IPS DF 19.7 (cell line): ENCODE results near the gene MAGI1.

Experiments used
- DNase-seq: peaks from one replicate; pipeline ENCODE4 v3.0.0-alpha.2; 2013; ENCODE audit warnings: low read depth, low spot score

The MAGI1 gene

DNA sequence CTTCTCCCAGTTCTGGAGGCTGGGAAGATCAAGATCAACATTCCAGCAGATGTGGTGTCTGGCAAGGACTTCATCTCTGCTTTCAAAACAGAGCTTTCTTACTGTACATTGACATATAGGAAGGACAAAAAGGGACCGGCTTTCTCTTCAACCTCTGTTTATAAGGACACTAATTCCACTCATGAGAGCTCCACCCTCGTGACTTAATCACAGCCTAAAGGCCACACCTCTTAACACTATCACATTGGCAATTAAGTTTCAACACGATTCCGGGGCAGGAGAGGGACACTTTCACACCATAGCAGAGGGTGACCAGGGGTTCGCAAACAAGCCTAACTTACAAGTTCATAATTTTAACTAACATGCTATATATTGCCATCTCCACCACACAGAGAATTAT lies 231.5 kb downstream of the MAGI1 start:
- DNase-seq = no peak

- no peak for DNase-seq
These were observed 232.1 kb downstream of the MAGI1 start for GRCh38 chr3:65806600-65806999.

DNA sequence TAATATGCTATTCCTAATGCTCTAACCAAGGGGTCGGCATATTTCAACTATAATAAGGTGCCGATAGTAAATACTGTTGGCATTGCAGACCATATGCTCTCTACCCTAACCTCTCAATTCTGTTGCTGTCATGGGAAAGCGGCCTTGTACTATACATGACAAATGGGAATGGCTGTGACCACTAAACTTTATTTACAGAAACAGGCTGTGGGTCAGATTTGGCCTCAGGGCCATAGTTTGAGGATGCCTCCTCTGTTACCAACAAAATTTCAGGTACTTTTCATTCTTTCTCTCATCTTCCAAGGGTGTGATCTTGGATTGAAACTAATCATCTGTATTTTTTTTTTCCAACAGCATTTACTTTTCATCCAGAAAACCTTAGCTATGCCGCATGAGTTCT lies 242.0 kb downstream of the MAGI1 start:
- no peak for DNase-seq

- DNase-seq = no peak
These were observed 243.6 kb downstream of the MAGI1 start for GRCh38 chr3:65795166-65795565.

DNA sequence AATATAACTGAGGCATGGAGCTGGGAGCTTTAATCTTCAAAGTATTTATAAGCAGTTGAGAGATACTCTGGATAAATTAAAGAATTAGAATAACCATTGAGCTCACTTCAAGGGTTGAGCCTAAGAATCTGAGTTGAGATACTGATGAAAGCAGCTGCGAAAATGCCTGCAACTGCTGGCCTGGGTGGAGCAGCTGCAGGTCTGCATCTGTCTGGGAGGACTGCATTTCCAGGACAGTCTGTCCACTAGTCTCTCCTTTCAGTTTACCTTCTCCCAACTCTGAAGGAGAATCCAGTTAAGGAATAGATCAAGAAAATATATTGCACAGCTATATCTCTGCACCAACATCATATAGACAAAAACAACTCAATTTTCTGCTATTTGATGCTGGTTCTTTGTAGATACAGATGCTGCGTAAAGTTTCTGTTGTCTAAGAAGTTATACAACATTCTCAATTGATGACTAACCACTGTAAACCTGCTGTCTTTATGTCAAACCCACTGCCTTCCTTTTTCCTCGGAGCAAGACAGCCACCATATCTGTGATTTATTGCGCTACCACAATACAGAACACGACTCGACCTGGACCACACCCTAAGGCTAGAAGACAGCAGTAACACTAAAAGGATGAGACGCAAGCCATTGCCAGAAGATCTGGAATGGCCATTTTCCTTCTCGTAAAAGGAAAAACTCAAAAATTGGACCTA lies 245.1 kb downstream of the MAGI1 start:
- DNase-seq = no peak

DNA sequence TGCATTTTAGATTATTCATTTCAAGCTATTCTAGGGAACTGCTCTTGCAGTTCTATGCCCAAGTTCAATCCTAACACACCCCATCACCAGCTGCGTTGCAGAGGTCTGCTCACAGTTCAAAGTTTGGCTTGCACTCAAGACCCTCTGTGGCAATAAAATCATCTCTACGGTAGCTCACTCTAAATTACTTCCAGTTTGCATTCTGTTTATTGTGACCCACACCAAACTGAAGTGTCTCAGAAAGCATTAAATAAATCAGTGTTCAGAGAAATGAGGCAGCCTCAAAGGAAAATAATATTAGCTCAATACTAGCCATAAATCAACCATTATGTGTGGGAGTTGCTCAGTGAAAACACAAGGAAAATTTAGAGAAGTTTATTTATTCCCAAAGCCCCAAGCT lies 250.3 kb downstream of the MAGI1 start:
- no peak for DNase-seq

DNA sequence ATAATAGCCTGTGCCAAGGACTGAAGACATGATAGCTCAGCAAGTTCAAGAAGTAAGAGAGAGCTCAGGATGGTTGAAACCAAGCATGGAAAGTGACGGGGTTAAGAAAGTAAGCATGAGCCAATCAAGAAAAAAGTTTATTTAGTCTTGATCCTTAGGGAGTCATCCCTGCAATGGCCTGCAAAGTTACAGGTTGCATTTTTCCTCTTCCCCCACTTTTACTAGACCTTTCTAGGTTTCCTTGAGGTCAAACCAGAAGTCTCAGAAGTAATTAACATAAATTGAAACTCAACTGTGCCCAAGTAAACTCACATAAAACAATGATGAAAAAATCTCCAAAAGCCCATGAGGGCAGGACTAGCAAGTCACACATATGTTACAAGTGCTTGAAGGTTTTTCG lies 250.9 kb downstream of the MAGI1 start:
- no peak for DNase-seq

GRCh38 chr3:65787340-65787739 lies 251.4 kb downstream of the MAGI1 start:
- DNase-seq = no peak

DNA sequence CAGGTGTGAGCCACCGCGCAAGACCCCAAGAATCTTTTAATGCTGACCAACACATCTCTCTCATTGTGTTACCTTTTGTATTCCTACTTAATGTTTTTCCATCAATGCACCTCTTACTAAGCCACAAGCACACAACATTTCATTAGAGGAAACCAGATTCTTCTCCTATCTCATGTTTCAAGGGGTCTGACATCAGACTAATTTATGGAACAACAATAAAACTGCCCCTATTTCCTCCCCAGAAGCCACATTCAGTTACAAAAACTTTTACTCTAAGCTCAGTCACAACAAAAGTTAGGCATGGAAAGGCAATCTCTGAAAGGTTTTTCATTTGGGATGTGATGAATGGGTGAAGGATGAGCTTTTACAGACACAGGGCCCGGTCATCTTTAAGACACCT lies 251.8 kb downstream of the MAGI1 start:
- DNase-seq = no peak

GRCh38 chr3:65785065-65785645 lies 253.6 kb downstream of the MAGI1 start:
- peak; percentile 30 for DNase-seq

- DNase-seq = no peak
These were observed 255.6 kb downstream of the MAGI1 start for GRCh38 chr3:65783117-65783516.

GRCh38 chr3:65781594-65781993 lies 257.1 kb downstream of the MAGI1 start:
- no peak for DNase-seq

- no peak for DNase-seq
These were observed 259.3 kb downstream of the MAGI1 start for GRCh38 chr3:65779390-65779789.

GRCh38 chr3:65778968-65779367 lies 259.8 kb downstream of the MAGI1 start:
- DNase-seq = no peak

DNA sequence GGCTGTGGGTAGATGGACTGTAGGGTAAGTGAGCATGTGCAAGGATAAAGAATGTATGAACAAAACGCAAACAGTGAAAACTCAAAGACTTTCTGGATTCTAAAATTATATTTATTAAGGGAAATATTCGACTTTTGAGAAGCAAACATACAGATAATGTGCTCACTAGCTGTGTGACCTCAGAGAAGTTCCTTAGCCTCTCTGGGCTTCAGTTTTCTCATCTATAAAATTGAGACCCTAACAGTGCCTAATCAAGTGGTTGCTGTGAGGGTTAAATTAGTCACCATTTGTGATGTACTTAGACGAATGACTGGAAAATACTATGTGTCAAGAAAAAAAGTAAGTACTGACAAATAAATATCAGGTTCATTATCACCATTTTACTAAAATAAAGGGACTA lies 261.7 kb downstream of the MAGI1 start:
- DNase-seq = no peak

DNA sequence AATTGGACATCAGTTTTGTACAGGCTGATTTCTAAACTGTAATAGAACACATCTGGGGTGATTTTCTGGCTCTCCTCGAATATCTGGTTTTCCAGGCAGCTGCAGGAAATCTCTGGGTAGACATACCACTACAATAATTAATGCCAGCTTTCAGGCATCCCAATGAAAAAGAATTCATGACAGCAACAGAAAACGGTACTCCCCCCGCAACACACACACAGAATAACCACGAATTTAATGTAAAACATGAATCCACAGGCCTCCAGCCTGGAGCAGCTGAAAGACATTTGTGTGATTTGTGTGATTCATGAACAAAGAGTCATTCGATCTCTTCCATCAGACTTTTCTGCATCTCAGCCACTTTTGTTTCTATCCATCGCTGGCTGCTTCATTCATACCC lies 262.2 kb downstream of the MAGI1 start:
- no peak for DNase-seq

GRCh38 chr3:65776081-65776480 lies 262.6 kb downstream of the MAGI1 start:
- DNase-seq = no peak

DNA sequence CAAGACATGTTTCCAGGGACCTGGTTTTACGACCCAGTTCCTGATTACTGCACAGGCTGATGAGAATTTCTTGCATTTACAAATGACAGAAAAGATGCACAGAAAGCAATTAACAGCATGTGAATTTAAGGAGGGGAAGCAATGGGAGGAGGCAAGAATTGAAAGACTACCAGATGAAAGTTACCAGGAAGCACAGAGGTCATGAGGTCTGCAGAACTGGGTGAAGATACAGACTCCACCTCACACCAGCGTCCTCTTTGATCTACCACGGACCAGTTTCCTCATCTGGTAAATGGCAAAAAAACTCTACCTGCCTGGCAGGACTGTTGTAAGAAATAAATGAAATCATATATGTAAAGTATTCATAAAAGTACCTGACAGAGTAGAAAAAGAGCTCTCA lies 266.0 kb downstream of the MAGI1 start:
- DNase-seq = no peak

GRCh38 chr3:65767551-65767950 lies 271.2 kb downstream of the MAGI1 start:
- no peak for DNase-seq

- DNase-seq = no peak
These were observed 276.5 kb downstream of the MAGI1 start for GRCh38 chr3:65762235-65762580.

DNA sequence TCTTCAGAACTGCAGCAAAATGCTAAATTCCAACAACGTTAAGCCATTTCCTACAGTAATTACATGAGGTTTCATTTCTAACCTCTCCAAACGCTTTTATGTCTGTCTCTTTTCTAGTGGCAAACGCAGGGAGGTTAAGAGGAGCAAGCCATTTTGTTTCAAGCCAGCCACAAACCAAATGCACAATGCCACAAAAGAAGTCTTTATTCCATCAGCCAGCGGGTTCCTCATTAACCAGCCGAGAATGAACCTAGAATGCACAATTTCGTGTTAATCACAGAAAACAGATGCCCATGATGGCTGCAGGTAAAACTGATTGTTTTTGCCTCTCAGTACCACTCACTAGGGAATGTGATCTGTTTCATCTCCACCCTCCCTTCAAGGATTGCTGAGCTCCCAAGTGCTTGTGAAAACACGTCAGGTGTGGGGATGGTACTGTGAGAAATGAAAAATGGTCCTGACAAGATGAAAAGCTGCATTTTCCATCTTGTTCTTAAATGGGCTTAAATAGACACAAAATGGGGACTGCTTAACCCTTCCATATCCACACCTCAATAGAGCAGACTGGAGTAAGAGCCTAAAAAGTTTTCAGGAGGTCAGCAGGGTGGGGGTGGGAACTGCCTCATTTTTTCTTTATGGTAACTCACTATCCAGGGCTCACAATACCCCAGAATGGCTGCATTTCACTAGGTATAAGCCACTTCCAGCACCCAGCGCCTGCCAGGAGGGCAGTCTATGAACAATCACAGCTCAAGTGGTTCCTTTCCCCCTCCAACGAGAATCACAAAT lies 277.1 kb downstream of the MAGI1 start:
- DNase-seq = no peak

- DNase-seq = no peak
These were observed 279.7 kb downstream of the MAGI1 start for GRCh38 chr3:65758876-65759598.
